ENCODE measurements around the gene ARHGEF37.

GRCh38 chr5:149599375-149599774 is 18.1 kb downstream of the ARHGEF37 start:
- TF ChIP-seq CTCF (conservative IDR thresholded peaks at IDR 0.05; ENCODE audit: low read depth, low read length), result no peak
- no peak for TF ChIP-seq EZH2 (IDR thresholded peaks at IDR 0.05; ENCODE audit: borderline replicate concordance, low read depth, low read length, poor library complexity, severe bottlenecking)

All from A673 (cell line).